Activated CD4-positive, alpha-beta T cell treated with anti-CD3 and anti-CD28 coated beads for 1 hour (primary cell): Measurements from ENCODE around the gene CLCN3.
"Not testable (repeated sequence)": the region's sequence is repeated elsewhere in the genome, so short reads cannot be mapped to it uniquely, and the experiment has no call there.

Source experiments
- DNase-seq: peaks from one replicate; pipeline ENCODE4 v3.0.0-alpha.2; 2020

Gene CLCN3

GRCh38 chr4:169619958-169620879 is at the start of gene CLCN3:
CLCN3 (plus strand) TSS chr4:169620578; CDS start chr4:169635929, 15,351 bp downstream.
- DNase-seq, result peak; percentile 74

DNA sequence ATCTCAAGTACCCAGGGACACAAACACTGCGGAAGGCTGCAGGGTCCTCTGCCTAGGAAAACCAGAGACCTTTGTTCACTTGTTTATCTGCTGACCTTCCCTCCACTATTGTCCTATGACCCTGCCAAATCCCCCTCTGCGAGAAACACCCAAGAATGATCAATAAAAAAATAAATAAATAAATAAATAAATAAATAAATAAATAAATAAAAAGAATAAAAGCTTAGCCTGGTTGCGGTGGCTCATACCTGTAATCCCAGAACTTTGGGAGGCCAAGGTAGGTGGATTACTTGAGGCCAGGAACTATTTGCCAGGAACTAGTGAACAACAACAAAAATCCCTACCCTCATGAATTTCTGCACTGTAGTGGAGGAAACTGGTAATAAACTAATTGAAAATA is 49.4 kb upstream of the CLCN3 start:
- not testable (repeated sequence) for DNase-seq

- no peak for DNase-seq
Observed at GRCh38 chr4:169571435-169571834, 48.9 kb upstream of the CLCN3 start.

DNA sequence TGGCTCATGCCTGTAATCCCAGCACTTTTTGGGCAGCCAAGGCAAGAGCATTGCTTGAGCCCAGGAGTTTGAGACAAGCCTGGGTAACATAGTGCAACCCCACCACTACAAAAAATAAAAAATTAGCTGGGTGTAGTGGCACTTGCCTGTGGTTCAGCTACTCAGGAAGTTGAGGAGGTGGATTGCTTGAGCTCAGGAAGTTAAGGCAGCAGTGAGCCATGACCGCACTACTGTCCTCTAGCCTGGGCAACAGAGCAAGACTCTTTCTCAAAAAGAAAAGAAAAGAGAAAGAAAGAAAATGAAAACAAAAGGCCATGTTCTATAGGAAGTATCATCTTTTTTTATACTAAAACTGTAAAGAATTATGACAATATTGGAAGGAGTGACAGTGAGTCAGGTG is 46.5 kb upstream of the CLCN3 start:
- no peak for DNase-seq

DNA sequence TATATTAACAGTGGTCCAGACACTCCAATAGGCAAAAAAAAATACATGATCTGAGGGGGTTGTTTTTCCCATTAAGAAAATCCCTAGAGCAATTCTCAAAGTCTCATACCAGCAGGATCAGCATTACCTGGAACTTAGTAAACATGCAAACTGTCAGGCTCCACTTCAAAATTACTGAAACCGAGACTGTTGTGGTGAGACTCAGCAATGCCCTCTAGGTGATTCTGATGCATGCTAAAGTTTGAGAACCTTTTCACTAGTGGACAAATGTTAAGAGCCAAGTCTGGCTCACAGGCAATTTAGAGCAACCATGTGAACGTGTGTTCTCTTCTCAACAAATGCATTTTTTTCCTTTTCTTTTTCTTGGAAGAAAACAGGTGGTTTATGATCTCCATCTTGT is 38.2 kb upstream of the CLCN3 start:
- DNase-seq, result no peak

GRCh38 chr4:169582706-169583105 is 37.7 kb upstream of the CLCN3 start:
- no peak for DNase-seq

DNA sequence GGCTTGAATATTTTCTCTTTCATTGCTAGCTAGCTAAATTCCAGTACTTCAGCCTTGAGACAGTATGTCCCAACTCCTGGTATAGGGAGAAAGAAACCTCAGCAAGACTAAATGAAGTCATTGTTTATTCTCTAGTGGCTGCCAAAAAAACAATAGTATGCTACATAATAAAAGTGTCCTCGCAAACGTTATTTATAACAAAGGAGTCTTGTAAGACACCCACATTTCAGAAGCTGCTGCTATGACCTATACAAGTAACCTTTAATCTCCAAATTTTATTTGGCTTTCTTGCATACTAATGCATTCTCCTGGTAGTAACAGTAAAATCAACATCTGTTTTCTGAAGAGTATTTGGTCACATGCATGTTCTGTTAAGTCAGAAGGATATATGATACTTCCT is 36.8 kb upstream of the CLCN3 start:
- DNase-seq, result no peak

DNA sequence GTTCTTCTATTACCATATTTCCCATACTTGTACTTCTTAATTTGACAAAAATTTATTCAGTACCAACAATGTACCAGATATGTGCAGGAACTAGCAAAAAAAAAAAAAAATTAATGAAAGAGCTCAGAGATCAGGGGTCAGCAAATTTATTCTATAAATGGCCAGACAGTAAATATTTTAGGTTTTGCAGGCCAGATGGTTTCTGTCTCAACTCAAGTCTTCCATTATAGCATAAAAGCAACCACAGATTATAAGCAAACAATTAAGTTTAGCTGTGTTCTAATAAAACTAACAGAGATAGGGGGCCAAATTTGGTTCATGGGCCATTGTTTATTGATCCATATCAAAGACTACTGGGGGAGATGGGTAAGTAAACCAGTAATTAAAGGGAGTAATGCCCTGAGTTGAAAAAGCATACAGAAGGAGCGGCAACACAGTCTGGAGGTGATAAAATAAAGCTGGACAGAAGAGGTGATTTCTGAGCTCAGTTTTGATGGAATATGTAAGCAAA is 27.3 kb upstream of the CLCN3 start:
- DNase-seq, result no peak

DNA sequence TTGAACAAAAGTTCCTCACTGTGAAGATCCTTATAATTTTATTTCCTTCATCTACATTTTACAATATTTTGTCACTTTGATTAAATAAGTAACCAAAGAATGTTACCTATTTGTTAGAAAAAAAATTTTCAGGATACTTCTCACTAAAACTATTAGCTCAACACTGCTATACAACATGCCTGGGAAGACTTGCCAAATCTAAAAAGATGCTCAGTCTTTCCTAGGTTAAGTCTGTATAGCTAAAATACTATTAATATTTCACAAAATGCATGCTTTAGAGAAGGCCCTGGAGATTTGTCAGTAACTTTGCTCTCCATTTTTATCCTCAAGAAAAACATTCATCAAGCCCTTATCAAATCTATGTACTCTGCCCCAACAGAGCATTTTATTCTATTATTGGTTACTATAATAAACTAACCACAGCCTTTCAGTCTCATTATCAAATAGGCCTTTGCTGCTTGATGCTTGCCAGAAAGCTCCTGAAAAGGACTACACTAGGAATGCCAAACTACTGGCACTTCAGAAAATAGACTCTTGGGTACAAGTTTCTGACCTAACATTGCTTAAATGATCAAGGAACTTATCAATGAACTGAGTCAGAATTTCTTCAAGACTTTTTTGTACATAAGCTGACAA is 25.7 kb upstream of the CLCN3 start:
- no peak for DNase-seq

DNA sequence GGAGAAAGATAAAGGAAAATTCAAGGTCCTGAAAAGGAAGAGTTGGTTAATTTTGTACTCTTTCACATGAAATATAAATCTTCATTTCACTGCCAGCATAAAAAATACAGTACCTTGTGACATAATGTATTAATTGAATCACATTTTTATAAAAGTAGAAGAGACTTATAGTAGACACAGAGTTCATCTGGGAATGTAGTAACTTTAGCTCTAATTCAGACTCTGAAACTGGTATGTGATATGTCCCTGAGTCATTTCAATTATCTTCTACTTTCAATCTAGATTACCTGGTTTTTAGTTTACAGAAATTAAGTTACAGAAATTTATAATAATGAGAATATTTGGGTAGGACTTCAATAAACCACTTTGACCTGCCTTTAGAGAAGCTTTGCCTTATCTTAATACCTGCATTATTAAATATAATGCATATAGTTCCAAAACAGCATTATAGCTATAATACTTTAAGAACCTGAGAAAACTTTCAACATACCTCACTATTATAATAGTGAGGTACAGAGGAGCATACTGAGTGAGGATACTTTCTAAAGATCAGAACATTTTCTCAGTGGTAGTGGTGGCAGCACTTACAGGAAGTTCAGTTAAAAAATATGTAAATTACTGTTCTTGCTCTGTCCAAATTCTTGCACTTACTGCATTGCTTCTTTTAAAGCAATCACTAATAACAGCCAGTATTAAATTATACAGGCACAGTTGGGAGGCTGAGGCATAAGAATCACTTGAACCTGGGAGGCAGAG is 19.2 kb upstream of the CLCN3 start:
- no peak for DNase-seq

DNA sequence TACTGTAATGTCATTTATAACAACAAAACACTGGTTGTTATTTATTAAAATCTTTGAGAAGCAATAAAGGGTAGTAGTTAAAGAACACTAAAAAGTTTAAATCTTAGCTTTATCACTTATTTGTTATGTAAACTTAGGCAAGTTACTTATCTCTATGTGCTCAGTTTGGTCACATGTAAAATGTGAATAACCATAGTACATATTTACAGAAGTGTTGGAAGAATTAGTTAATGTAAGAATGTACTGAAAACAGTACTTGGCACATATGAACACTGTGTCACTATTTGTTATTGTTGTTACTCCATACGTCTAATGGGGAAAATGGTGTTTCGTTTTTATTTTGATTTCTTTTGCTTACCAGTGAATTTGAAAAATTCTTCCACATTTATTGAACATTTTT is 17.1 kb upstream of the CLCN3 start:
- no peak for DNase-seq

DNA sequence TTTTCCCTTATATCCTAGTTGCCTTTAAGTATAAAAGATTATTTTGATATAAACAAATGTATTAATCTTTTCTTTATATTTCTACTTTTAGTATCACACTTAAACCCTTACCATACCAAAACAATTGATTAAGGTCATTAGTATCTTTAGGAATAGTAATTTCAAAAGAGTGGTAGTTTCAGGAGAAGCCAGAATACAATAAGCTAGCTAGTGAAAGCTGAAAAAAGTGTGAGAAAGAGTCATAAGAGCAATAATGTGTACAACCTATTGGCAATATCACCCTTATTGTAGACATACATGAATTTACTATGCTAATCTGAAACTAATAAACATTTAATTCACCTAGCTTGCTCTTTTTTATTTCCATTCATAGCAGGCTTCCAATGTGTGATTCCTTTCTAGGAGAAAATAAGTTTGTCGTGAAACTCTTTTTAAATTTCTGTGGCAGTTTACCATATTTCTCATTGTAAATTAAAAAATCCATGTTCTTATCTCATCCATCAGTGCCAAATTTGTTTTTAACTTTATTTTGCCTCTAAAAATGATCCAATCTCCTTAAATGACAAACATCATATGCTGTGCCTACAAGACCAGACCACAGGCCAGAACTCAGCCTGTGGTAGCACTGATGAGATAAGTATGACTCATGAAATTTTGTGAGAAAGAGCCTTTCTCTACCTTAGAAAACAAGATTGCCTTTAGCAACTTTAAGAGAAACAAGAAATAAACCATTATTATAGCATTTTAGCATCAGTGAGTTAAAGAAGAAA is 16.1 kb upstream of the CLCN3 start:
- DNase-seq, result no peak

- DNase-seq, result no peak
Observed at GRCh38 chr4:169604903-169605331, 15.5 kb upstream of the CLCN3 start.

- no peak for DNase-seq
Observed at GRCh38 chr4:169611157-169611556, 9.2 kb upstream of the CLCN3 start.

GRCh38 chr4:169611991-169612870 is 8.1 kb upstream of the CLCN3 start, which contains the start of gene NEK1:
NEK1 (minus strand) TSS chr4:169612583; CDS start chr4:169602630, 9,953 bp downstream.
- peak; percentile 81 for DNase-seq

DNA sequence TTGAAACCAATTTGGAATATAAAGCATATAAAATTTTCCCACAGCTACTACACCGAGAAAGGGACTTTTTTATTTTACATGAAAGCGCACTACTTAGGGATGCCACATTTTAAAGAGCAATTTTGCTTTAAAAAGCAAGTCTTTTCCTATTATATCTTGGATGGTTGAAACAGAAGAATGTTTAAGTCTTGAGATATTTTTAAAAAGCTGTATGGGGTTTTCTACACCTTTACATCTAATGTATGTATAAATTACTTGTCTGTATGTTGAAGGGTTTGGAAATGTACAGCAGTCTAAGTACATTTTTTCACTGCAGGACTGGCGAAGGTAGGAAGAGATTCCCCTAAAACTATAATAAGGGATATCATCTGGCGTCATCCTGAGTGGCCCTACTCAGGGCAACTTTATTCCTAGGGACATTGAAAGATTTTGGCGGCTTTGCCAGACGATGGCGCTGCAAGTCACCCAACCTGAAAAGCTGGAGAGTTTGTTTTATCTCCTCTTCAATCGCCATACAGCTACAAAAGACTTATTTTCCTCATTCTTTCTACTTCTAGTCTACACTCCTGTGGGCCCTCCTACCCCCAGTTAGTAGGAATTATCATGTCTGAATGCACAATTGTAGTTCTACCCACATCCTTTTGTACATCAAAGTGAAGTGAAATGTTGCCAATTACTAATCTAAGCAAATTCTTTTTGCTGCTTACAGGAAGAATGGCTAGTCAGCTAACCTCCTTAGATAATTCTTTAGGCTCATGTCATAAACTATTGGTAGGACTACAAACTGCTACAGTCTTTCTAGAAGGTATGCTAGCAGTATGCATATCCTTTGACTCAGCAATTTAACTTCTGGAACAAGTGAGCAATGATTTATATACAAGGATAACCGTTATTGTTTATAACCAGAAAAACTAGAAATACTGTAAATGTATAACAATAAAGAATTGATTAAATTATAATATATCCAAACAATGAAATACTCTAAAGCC is 7.2 kb upstream of the CLCN3 start:
- DNase-seq, result peak; percentile 54

GRCh38 chr4:169615467-169616106 is 4.8 kb upstream of the CLCN3 start:
- no peak for DNase-seq

- no peak for DNase-seq
Observed at GRCh38 chr4:169616846-169617245, 3.5 kb upstream of the CLCN3 start.

DNA sequence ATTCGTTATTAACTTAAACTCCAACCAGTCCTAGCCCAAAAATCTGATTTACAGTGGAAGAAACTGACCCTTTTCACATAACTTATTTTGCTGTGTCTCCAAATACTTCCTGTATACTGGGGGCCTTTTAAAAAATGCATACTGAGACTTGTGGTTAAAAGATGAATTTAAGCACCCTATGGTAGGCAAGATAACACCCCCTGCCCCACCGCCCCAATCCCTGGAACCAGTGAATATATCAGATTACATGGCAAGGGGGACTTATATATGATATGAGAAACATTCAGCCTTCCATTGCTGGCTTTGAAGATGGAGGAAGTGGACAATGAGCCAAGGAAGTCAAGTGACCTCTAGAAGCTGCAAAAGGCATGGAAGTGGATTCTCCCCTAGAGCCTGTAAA is 3.1 kb upstream of the CLCN3 start:
- DNase-seq, result no peak

DNA sequence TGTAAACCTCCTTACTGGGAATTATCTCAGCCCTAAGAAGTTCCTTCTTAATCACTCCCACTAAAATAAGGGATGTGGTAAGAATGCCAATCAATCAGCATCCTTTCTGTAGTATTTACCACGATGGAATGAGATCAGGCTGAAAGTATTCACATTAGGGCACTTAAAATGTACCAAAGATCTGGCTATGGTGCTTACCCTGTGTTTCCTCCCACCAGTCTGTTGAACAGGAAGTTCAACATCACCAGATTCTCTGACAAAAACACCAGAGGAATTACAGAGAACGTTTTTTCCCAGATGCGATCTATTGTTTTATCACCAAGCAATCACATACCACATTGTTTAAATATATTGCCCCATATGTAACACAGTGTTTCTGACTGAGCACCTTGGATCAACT is 2.1 kb upstream of the CLCN3 start:
- no peak for DNase-seq
